ENCODE measurements around the gene HAPLN3. TPM values are rescaled to one million over a fixed set of nuclear protein-coding genes. Genes with fewer than 3 reads are reported as not detected.

HAPLN3 gene
- total and polyA plus RNA-seq, 10 of the 15 experiments (the other 5 are each of a cell fraction or from before 2014, with no cell fraction given) = 0.20 to 5.0 (median 1.4) TPM; not detected in 1

DNA sequence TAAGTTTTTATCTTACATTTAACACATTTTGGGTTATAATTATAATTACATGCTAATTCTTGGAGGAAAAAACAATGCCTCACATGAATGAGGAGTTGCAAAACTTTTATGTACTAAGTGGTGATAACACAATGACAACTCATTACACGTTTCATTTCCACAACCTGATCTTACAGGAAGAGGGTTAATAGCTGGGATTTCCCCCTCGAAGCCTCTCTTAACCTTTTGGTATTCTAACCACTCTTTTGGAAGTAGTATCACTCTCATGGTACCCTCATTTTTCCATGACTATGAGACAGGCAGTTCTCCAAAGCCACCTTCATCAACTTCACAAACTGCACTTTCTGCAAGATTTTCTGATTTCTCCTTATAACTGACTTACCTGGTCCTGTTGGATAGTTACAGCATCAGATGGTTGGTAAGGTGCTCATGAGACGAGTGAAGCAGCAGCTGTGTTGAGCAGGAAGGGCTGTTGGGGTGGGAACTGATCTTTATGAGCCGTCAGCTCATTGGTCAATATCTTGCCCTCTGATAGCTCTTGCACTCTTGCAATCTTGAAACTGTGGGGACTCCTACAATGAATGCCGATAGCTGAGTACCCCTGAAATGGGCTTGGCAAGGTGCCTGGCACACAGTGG is 50.5 kb downstream of the HAPLN3 start:
- TF ChIP-seq, protein P1, sequence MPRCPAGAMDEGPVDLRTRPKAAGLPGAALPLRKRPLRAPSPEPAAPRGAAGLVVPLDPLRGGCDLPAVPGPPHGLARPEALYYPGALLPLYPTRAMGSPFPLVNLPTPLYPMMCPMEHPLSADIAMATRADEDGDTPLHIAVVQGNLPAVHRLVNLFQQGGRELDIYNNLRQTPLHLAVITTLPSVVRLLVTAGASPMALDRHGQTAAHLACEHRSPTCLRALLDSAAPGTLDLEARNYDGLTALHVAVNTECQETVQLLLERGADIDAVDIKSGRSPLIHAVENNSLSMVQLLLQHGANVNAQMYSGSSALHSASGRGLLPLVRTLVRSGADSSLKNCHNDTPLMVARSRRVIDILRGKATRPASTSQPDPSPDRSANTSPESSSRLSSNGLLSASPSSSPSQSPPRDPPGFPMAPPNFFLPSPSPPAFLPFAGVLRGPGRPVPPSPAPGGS (IDR thresholded peaks at IDR 0.05; ENCODE audit: borderline replicate concordance, insufficient read depth, low read depth, low read length, poor library complexity, severe bottlenecking) = no peak
- no peak for TF ChIP-seq HDAC2 (IDR thresholded peaks at IDR 0.05)
- Histone ChIP-seq H3K79me2 (ENCODE audit: control insufficient read depth, insufficient read depth, low read length) (no peaks in the 10 kb centered on the region), H3K4me2 (ENCODE audit: control insufficient read depth, insufficient read depth) (no peak overlapping the region), H3K27me3 (replicated peaks in 1 of 2; ENCODE audit: control insufficient read depth in 2 of 2, insufficient read depth in 2 of 2, low read length in 1 of 2) (no peaks in the 10 kb centered on the region; a peak in 1 of 4 replicates), H3K4me3 (no peak overlapping the region), H4K20me1 (ENCODE audit: control insufficient read depth, insufficient read depth) (no peaks in the 10 kb centered on the region), H3K9me3 (replicated peaks; ENCODE audit: control insufficient read depth, insufficient read depth, low read length) (no peaks in the 10 kb centered on the region), H2AFZ (ENCODE audit: control insufficient read depth, low read depth, low read length) (no peak overlapping the region), H3K4me1 (ENCODE audit: control insufficient read depth, insufficient read depth, low read length) (no peaks in the 10 kb centered on the region), H3K27ac (ENCODE audit: control insufficient read depth, insufficient read depth) (no peak overlapping the region), H3K9ac (ENCODE audit: control insufficient read depth, insufficient read depth, low read length) (no peak overlapping the region), H3K36me3 (ENCODE audit: control insufficient read depth in 2 of 2, insufficient read depth in 2 of 2, low read length in 1 of 2) (no peaks in the 10 kb centered on the region)
- SMC1A ChIA-PET (ENCODE audit: uncharacterized antibody, unreplicated experiment) = no interaction called here
- POLR2A ChIA-PET = no interaction called here
- in situ Hi-C loops (cut with MboI) (no loop called here), intact Hi-C loops (cut with micrococcal nuclease; ENCODE audit: unreplicated experiment) (no loop called here)
- WGBS (ENCODE audit: insufficient coverage, insufficient replicate concordance, low lambda C conversion rate, missing lambda C conversion rate) = 16% methylated on average over 5 of the region's 5 CpGs
- BruUV-seq (replicated peaks) = no TSS peak
- FAIRE-seq = no peak
- RAD21 ChIA-PET (ENCODE audit: unreplicated experiment) = no interaction called here
- no peak; the same call in 2 of the 3 replicates for ATAC-seq
- DNase-seq (ENCODE audit: low read depth, low spot score) = no peak
- CTCF ChIA-PET = no interaction called here

- no peaks in the 10 kb centered on the region for H3K9me3 ChIP-seq (replicated peaks; ENCODE audit: control insufficient read depth, insufficient read depth, low read length)
- intact Hi-C loops (cut with micrococcal nuclease; ENCODE audit: unreplicated experiment) = no loop called here
- ChIA-PET CTCF (no interaction called here), SMC1A (ENCODE audit: uncharacterized antibody, unreplicated experiment) (no interaction called here), RAD21 (ENCODE audit: unreplicated experiment) (no interaction called here), POLR2A (no interaction called here)
- DNase-seq (ENCODE audit: low read depth, low spot score) = no peak
- no peak overlapping the region for H3K27ac ChIP-seq (ENCODE audit: control insufficient read depth, insufficient read depth)
- no peak overlapping the region for H3K4me2 ChIP-seq (ENCODE audit: control insufficient read depth, insufficient read depth)
- BruUV-seq (replicated peaks) = no TSS peak
- H3K36me3 ChIP-seq (ENCODE audit: control insufficient read depth in 2 of 2, insufficient read depth in 2 of 2, low read length in 1 of 2) = no peaks in the 10 kb centered on the region
- no peak overlapping the region for H2AFZ ChIP-seq (ENCODE audit: control insufficient read depth, low read depth, low read length)
- no peak overlapping the region for H3K4me3 ChIP-seq
- 55% methylated on average over 20 of the region's 21 CpGs for WGBS (ENCODE audit: insufficient coverage, insufficient replicate concordance, low lambda C conversion rate, missing lambda C conversion rate)
- FAIRE-seq = no peak
- no peaks in the 10 kb centered on the region for H4K20me1 ChIP-seq (ENCODE audit: control insufficient read depth, insufficient read depth)
- H3K9ac ChIP-seq (ENCODE audit: control insufficient read depth, insufficient read depth, low read length) = no peak overlapping the region
- ATAC-seq = no peak
- in situ Hi-C loops (cut with MboI) = no loop called here
- H3K79me2 ChIP-seq (ENCODE audit: control insufficient read depth, insufficient read depth, low read length) = no peaks in the 10 kb centered on the region
- no peaks in the 10 kb centered on the region for H3K4me1 ChIP-seq (ENCODE audit: control insufficient read depth, insufficient read depth, low read length)
- no peaks in the 10 kb centered on the region; a peak in 2 of 4 replicates for H3K27me3 ChIP-seq (replicated peaks in 1 of 2; ENCODE audit: control insufficient read depth in 2 of 2, insufficient read depth in 2 of 2, low read length in 1 of 2)
- no peak for TF ChIP-seq JUND (IDR thresholded peaks at IDR 0.05; ENCODE audit: low read depth, low read length)
- TF ChIP-seq ZBED1 (IDR thresholded peaks at IDR 0.05; ENCODE audit: borderline replicate concordance) = no peak
- no peak for TF ChIP-seq SUZ12 (IDR thresholded peaks at IDR 0.05; ENCODE audit: unreplicated experiment)
- TF ChIP-seq STAT1 (conservative IDR thresholded peaks at IDR 0.05) = no peak
- TF ChIP-seq, protein P2, sequence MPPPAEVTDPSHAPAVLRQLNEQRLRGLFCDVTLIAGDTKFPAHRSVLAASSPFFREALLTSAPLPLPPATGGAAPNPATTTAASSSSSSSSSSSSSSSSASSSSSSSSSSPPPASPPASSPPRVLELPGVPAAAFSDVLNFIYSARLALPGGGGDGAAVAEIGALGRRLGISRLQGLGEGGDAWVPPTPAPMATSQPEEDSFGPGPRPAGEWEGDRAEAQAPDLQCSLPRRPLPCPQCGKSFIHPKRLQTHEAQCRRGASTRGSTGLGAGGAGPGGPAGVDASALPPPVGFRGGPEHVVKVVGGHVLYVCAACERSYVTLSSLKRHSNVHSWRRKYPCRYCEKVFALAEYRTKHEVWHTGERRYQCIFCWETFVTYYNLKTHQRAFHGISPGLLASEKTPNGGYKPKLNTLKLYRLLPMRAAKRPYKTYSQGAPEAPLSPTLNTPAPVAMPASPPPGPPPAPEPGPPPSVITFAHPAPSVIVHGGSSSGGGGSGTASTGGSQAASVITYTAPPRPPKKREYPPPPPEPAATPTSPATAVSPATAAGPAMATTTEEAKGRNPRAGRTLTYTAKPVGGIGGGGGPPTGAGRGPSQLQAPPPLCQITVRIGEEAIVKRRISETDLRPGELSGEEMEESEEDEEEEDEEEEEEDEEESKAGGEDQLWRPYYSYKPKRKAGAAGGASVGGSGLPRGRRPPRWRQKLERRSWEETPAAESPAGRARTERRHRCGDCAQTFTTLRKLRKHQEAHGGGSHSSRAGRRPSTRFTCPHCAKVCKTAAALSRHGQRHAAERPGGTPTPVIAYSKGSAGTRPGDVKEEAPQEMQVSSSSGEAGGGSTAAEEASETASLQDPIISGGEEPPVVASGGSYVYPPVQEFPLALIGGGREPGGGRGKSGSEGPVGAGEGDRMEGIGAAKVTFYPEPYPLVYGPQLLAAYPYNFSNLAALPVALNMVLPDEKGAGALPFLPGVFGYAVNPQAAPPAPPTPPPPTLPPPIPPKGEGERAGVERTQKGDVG (CRISPR knock-in tag; IDR thresholded peaks at IDR 0.05) = no peak
- no peak for TF ChIP-seq RUNX3 (IDR thresholded peaks at IDR 0.05; ENCODE audit: low read length)
- TF ChIP-seq PAX5 (IDR thresholded peaks at IDR 0.05; ENCODE audit: borderline replicate concordance, low read depth, low read length) = no peak
- no peak for TF ChIP-seq E4F1 (IDR thresholded peaks at IDR 0.05; ENCODE audit: borderline replicate concordance, partially characterized antibody)
- TF ChIP-seq FOXK2 (IDR thresholded peaks at IDR 0.05) = no peak
Measured at GRCh38 chr15:88843334-88843733, 52.0 kb downstream of the HAPLN3 start.
